ENCODE results near the gene LMO3.

LMO3 gene

DNA sequence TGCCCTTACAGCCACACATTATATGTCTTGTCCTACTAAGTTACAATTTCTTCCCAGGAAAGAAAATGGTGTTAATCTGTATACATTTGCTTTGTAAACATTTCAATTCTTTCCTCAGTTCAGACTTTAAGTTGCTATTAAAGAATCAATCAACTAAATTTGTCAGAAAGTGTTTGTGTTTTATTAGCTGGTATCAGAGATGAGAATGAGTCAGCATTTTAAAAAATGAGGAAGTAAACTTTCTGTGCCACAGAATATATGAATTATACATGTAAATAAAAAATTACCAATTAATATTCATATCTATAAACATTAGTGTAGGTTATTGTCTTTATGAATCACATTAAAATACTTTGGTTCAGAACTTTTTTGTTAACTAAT, 82.0 kb downstream of the LMO3 start:
- Histone ChIP-seq H3K4ac (ENCODE audit: low read depth, low read length) (no peak overlapping the region), H3K56ac (ENCODE audit: low read length) (no peak overlapping the region), H3K4me3 (ENCODE audit: low read length) (no peak overlapping the region), H3K79me1 (ENCODE audit: low read length) (no peaks in the 10 kb centered on the region), H3K23ac (ENCODE audit: low read length) (no peak overlapping the region), H3K9ac (ENCODE audit: low read length) (no peak overlapping the region), H2BK5ac (ENCODE audit: low read length) (no peak overlapping the region), H3K18ac (ENCODE audit: low read length) (no peak overlapping the region), H2BK15ac (replicated peaks; ENCODE audit: low read depth) (no peak overlapping the region), H4K5ac (ENCODE audit: low read length) (no peak overlapping the region), H3K27me3 (ENCODE audit: insufficient read depth, low read length, poor library complexity) (no peaks in the 10 kb centered on the region), H2AK5ac (ENCODE audit: low read length) (no peak overlapping the region), H3K4me1 (ENCODE audit: control insufficient read depth, low read depth, low read length) (peaks cover 2% of the 10 kb centered on the region), H3K79me2 (ENCODE audit: control insufficient read depth, insufficient read depth, low read length) (no peaks in the 10 kb centered on the region), H2BK120ac (ENCODE audit: low read depth, low read length) (no peak overlapping the region), H3K36me3 (ENCODE audit: control insufficient read depth, insufficient read depth, low read length) (no peaks in the 10 kb centered on the region), H3K27ac (ENCODE audit: low read depth, low read length) (no peak overlapping the region), H3K4me2 (ENCODE audit: low read length) (no peak overlapping the region), H4K8ac (ENCODE audit: low read depth, low read length) (no peak overlapping the region)
- DNase-seq: no peak

DNA sequence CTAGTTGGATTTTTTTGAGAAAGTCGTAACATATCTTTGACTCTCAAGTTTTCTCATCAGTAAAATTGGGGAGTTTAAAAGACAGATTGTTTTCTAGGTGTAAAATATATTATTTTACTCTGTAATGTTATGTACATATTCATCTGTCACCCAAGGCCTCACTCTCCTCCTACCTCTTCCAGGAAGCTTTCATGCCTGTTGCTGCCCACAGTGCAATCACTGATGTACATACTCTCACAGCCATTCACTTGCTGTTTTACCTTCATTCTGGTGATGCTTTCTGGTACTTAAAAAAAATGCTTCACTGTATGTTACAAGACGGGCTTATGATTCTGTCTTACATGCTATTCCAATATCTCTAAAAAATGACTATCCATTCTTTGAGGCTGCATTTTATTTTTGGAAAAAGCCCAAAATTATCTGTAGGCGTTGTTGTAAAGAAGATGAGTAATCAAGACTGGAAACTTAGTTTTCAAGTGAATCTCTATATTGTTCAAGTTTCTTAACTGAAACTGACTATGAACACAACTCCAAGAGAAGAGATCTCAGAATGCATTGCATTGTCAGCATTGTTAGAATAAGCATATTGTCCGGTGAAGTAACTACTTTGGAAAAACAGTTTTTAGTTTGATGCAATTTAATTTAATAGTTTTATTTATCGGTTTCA, 82.5 kb downstream of the LMO3 start:
- peaks cover 2% of the 10 kb centered on the region for H3K4me1 ChIP-seq (ENCODE audit: control insufficient read depth, low read depth, low read length)
- no peaks in the 10 kb centered on the region for H3K79me2 ChIP-seq (ENCODE audit: control insufficient read depth, insufficient read depth, low read length)
- no peak overlapping the region for H3K4me3 ChIP-seq (ENCODE audit: low read length)
- H3K79me1 ChIP-seq (ENCODE audit: low read length): no peaks in the 10 kb centered on the region
- no CpG with 5 or more reads among the region's 5 CpGs for WGBS (ENCODE audit: extremely low coverage, insufficient coverage, low lambda C conversion rate)
- no peak overlapping the region for H3K23ac ChIP-seq (ENCODE audit: low read length)
- no peak for DNase-seq
- no peak overlapping the region for H2BK15ac ChIP-seq (replicated peaks; ENCODE audit: low read depth)
- no peak overlapping the region for H3K27ac ChIP-seq (ENCODE audit: low read depth, low read length)
- H3K18ac ChIP-seq (ENCODE audit: low read length): no peak overlapping the region
- no peaks in the 10 kb centered on the region for H3K27me3 ChIP-seq (ENCODE audit: insufficient read depth, low read length, poor library complexity)
- no peak overlapping the region for H3K9ac ChIP-seq (ENCODE audit: low read length)
- no peak overlapping the region for H2AK5ac ChIP-seq (ENCODE audit: low read length)
- H3K4me2 ChIP-seq (ENCODE audit: low read length): no peak overlapping the region
- no peak overlapping the region for H4K5ac ChIP-seq (ENCODE audit: low read length)
- no peak overlapping the region for H2BK120ac ChIP-seq (ENCODE audit: low read depth, low read length)
- H2BK5ac ChIP-seq (ENCODE audit: low read length): no peak overlapping the region
- H3K56ac ChIP-seq (ENCODE audit: low read length): no peak overlapping the region
- no peaks in the 10 kb centered on the region for H3K36me3 ChIP-seq (ENCODE audit: control insufficient read depth, insufficient read depth, low read length)
- no peak overlapping the region for H4K8ac ChIP-seq (ENCODE audit: low read depth, low read length)
- no peak overlapping the region for H3K4ac ChIP-seq (ENCODE audit: low read depth, low read length)

DNA sequence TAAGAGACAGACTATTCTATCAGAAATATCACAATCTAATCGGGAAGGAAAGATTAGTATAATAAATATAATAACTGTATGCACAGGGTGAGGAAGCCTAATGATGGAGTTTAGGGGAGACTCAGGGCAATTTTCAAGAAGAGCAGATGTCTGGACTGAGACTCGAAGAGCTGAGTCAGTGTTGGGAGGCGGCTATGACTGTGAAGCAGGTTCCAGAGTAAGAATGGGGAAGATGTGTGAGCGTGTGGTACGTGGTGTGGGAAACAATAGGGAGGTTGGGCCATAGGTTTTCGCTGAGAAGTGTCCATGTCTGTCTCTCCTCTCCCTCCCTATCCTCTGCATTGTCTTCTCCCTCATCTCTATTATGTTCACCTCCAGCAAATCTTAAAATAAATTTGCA, 85.6 kb downstream of the LMO3 start:
- H4K5ac ChIP-seq (ENCODE audit: low read length): no peak overlapping the region
- no peak overlapping the region for H3K4me2 ChIP-seq (ENCODE audit: low read length)
- no peak for DNase-seq
- no peaks in the 10 kb centered on the region for H3K36me3 ChIP-seq (ENCODE audit: control insufficient read depth, insufficient read depth, low read length)
- H2AK5ac ChIP-seq (ENCODE audit: low read length): no peak overlapping the region
- no peaks in the 10 kb centered on the region for H3K27me3 ChIP-seq (ENCODE audit: insufficient read depth, low read length, poor library complexity)
- H2BK120ac ChIP-seq (ENCODE audit: low read depth, low read length): no peak overlapping the region
- no CpG with 5 or more reads among the region's 6 CpGs for WGBS (ENCODE audit: extremely low coverage, insufficient coverage, low lambda C conversion rate)
- H4K8ac ChIP-seq (ENCODE audit: low read depth, low read length): no peak overlapping the region
- H2BK5ac ChIP-seq (ENCODE audit: low read length): no peak overlapping the region
- H3K4me1 ChIP-seq (ENCODE audit: control insufficient read depth, low read depth, low read length): peaks cover 2% of the 10 kb centered on the region
- H3K4ac ChIP-seq (ENCODE audit: low read depth, low read length): no peak overlapping the region
- no peaks in the 10 kb centered on the region for H3K79me2 ChIP-seq (ENCODE audit: control insufficient read depth, insufficient read depth, low read length)
- H3K9ac ChIP-seq (ENCODE audit: low read length): no peak overlapping the region
- no peak overlapping the region for H3K23ac ChIP-seq (ENCODE audit: low read length)
- no peak overlapping the region for H3K4me3 ChIP-seq (ENCODE audit: low read length)
- H3K18ac ChIP-seq (ENCODE audit: low read length): no peak overlapping the region
- H2BK15ac ChIP-seq (replicated peaks; ENCODE audit: low read depth): no peak overlapping the region
- no peak overlapping the region for H3K56ac ChIP-seq (ENCODE audit: low read length)
- H3K27ac ChIP-seq (ENCODE audit: low read depth, low read length): no peak overlapping the region
- H3K79me1 ChIP-seq (ENCODE audit: low read length): no peaks in the 10 kb centered on the region

DNA sequence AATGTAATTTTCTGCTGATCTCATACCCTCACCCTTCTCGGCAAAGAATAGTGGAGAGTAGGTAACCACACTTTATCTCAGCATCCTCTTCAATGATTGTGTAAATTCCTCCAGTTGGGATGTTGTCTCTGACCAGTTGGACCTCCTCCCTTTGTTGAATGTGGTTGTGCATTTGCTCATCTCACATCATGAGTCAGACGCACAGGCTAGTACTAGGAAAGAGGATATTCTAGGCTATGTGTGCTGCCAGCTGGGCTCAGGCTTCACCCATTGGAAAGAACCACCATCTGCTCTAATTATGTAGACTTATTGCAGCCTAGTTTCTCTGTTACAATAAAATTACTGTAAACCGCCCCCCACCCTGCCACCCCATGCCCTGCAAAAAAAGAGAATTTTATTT, 90.3 kb downstream of the LMO3 start:
- no peak overlapping the region for H4K8ac ChIP-seq (ENCODE audit: low read depth, low read length)
- H2BK15ac ChIP-seq (replicated peaks; ENCODE audit: low read depth): no peak overlapping the region
- no peak overlapping the region for H3K4ac ChIP-seq (ENCODE audit: low read depth, low read length)
- no peak overlapping the region for H3K27ac ChIP-seq (ENCODE audit: low read depth, low read length)
- H3K4me1 ChIP-seq (ENCODE audit: control insufficient read depth, low read depth, low read length): no peaks in the 10 kb centered on the region
- WGBS (ENCODE audit: extremely low coverage, insufficient coverage, low lambda C conversion rate): no CpG with 5 or more reads among the region's 3 CpGs
- no peaks in the 10 kb centered on the region for H3K79me2 ChIP-seq (ENCODE audit: control insufficient read depth, insufficient read depth, low read length)
- H4K5ac ChIP-seq (ENCODE audit: low read length): no peak overlapping the region
- no peak overlapping the region for H2BK120ac ChIP-seq (ENCODE audit: low read depth, low read length)
- no peak overlapping the region for H2AK5ac ChIP-seq (ENCODE audit: low read length)
- no peak overlapping the region for H3K23ac ChIP-seq (ENCODE audit: low read length)
- no peak overlapping the region for H3K18ac ChIP-seq (ENCODE audit: low read length)
- H2BK5ac ChIP-seq (ENCODE audit: low read length): no peak overlapping the region
- no peaks in the 10 kb centered on the region for H3K27me3 ChIP-seq (ENCODE audit: insufficient read depth, low read length, poor library complexity)
- no peak overlapping the region for H3K56ac ChIP-seq (ENCODE audit: low read length)
- H3K4me3 ChIP-seq (ENCODE audit: low read length): no peak overlapping the region
- DNase-seq: no peak
- no peaks in the 10 kb centered on the region for H3K36me3 ChIP-seq (ENCODE audit: control insufficient read depth, insufficient read depth, low read length)
- no peak overlapping the region for H3K4me2 ChIP-seq (ENCODE audit: low read length)
- no peak overlapping the region for H3K9ac ChIP-seq (ENCODE audit: low read length)
- H3K79me1 ChIP-seq (ENCODE audit: low read length): no peaks in the 10 kb centered on the region

DNA sequence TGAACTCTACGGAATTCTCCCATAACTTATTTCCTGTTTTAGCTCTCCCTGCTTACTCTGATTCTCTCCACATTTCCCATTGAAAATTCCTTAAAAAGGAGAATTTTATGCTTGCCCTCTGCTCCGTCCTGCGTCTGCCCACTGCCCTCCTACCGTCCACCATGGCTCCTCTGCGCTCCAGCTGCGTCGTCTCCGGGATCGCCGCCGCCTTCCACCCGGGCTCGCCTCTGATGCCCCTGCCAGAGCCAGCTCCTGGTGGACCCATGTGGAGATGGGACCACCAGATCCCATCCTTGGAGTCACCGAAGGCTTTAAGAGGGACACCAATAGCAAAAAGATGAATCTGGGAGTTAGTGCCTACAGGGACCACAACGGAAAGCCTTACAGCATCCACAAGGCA, 92.7 kb downstream of the LMO3 start:
- no peak for DNase-seq
- no CpG with 5 or more reads among the region's 15 CpGs for WGBS (ENCODE audit: extremely low coverage, insufficient coverage, low lambda C conversion rate)

DNA sequence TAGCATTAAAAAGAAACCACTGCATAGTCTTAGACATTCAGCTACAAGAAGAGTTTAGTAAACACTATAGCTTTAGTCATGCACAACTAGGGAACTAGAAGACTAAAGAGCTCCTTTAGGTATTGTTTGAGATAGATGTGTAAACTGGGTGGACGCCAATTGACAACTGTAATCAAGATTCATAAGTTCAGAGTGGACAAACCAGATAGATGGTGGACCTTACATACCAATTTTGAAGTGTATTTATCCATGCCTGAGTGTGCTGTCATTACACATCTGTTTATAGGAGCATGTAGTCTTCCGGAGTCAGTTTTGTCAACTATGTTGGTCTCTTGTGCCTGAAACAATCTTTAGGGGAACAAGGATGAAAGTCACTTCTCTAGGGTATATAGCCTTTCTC, 96.6 kb downstream of the LMO3 start:
- no peak overlapping the region for H3K4me3 ChIP-seq (ENCODE audit: low read length)
- no CpG with 5 or more reads among the region's 2 CpGs for WGBS (ENCODE audit: extremely low coverage, insufficient coverage, low lambda C conversion rate)

More for the DNA sequence above, 92.7 kb downstream of the LMO3 start:
- no peak overlapping the region for H3K9ac ChIP-seq (ENCODE audit: low read length)
- no peak overlapping the region for H2BK15ac ChIP-seq (replicated peaks; ENCODE audit: low read depth)
- no peak overlapping the region for H3K18ac ChIP-seq (ENCODE audit: low read length)
- no peaks in the 10 kb centered on the region for H3K79me2 ChIP-seq (ENCODE audit: control insufficient read depth, insufficient read depth, low read length)
- no peaks in the 10 kb centered on the region for H3K27me3 ChIP-seq (ENCODE audit: insufficient read depth, low read length, poor library complexity)
- no peak overlapping the region for H2BK120ac ChIP-seq (ENCODE audit: low read depth, low read length)
- H3K4me3 ChIP-seq (ENCODE audit: low read length): no peak overlapping the region
- H3K56ac ChIP-seq (ENCODE audit: low read length): no peak overlapping the region
- H3K23ac ChIP-seq (ENCODE audit: low read length): no peak overlapping the region
- H3K4me2 ChIP-seq (ENCODE audit: low read length): no peak overlapping the region
- H4K8ac ChIP-seq (ENCODE audit: low read depth, low read length): no peak overlapping the region
- no peak overlapping the region for H2BK5ac ChIP-seq (ENCODE audit: low read length)
- H3K4ac ChIP-seq (ENCODE audit: low read depth, low read length): no peak overlapping the region
- no peak overlapping the region for H3K27ac ChIP-seq (ENCODE audit: low read depth, low read length)
- H3K4me1 ChIP-seq (ENCODE audit: control insufficient read depth, low read depth, low read length): no peaks in the 10 kb centered on the region
- no peak overlapping the region for H4K5ac ChIP-seq (ENCODE audit: low read length)
- no peaks in the 10 kb centered on the region for H3K36me3 ChIP-seq (ENCODE audit: control insufficient read depth, insufficient read depth, low read length)
- H3K79me1 ChIP-seq (ENCODE audit: low read length): no peaks in the 10 kb centered on the region
- no peak overlapping the region for H2AK5ac ChIP-seq (ENCODE audit: low read length)

More for the DNA sequence above, 96.6 kb downstream of the LMO3 start:
- no peak overlapping the region for H4K8ac ChIP-seq (ENCODE audit: low read depth, low read length)
- H2AK5ac ChIP-seq (ENCODE audit: low read length): no peak overlapping the region
- no peak overlapping the region for H2BK15ac ChIP-seq (replicated peaks; ENCODE audit: low read depth)
- H3K18ac ChIP-seq (ENCODE audit: low read length): no peak overlapping the region
- H3K4me2 ChIP-seq (ENCODE audit: low read length): no peak overlapping the region
- no peaks in the 10 kb centered on the region for H3K4me1 ChIP-seq (ENCODE audit: control insufficient read depth, low read depth, low read length)
- H3K79me2 ChIP-seq (ENCODE audit: control insufficient read depth, insufficient read depth, low read length): no peaks in the 10 kb centered on the region
- DNase-seq: no peak
- no peak overlapping the region for H3K27ac ChIP-seq (ENCODE audit: low read depth, low read length)
- H4K5ac ChIP-seq (ENCODE audit: low read length): no peak overlapping the region
- H2BK120ac ChIP-seq (ENCODE audit: low read depth, low read length): no peak overlapping the region
- no peaks in the 10 kb centered on the region for H3K79me1 ChIP-seq (ENCODE audit: low read length)
- no peaks in the 10 kb centered on the region for H3K36me3 ChIP-seq (ENCODE audit: control insufficient read depth, insufficient read depth, low read length)
- H3K56ac ChIP-seq (ENCODE audit: low read length): no peak overlapping the region
- H2BK5ac ChIP-seq (ENCODE audit: low read length): no peak overlapping the region
- no peak overlapping the region for H3K4ac ChIP-seq (ENCODE audit: low read depth, low read length)
- no peak overlapping the region for H3K23ac ChIP-seq (ENCODE audit: low read length)
- H3K27me3 ChIP-seq (ENCODE audit: insufficient read depth, low read length, poor library complexity): no peaks in the 10 kb centered on the region
- no peak overlapping the region for H3K9ac ChIP-seq (ENCODE audit: low read length)
